Posterior vena cava (tissue), 2 donors: ENCODE results near the gene GNG3. TPM values are rescaled to one million over a fixed set of nuclear protein-coding genes. Genes with fewer than 3 reads are reported as not detected.
"Not testable (repeated sequence)": the region's sequence is repeated elsewhere in the genome, so short reads cannot be mapped to it uniquely, and the experiment has no call there.

ENCODE experiments used
- DNase-seq: peaks from one replicate; pipeline ENCODE4 v3.0.0-alpha.2; 2020; ENCODE audit warnings: low spot score
- intact Hi-C, 2 donors: fragments of 100-400 bp; cut with DNase I; formaldehyde crosslinking; loops; one replicate each; pipeline versions ENCODE4 v1.14.1 to v1.14.2; 2022 to 2023
- total RNA-seq, 2 donors: library from RNA; stranded (reverse); fragmentation: NEBNext Ultra II Directional; extraction: Animal tissue kit (Norgen Biotek cat#: 25700); gene quantifications; one replicate each; pipeline ENCODE4 v1.2.1, GENCODE V29; 2021
- donor health status: DM: yes; HTN: yes; CAD: no.
- donor health status: DM: yes; HTN: yes; CAD: no.

GNG3 gene
- total RNA-seq, 2 donors from 2014 or later, result not detected

DNA sequence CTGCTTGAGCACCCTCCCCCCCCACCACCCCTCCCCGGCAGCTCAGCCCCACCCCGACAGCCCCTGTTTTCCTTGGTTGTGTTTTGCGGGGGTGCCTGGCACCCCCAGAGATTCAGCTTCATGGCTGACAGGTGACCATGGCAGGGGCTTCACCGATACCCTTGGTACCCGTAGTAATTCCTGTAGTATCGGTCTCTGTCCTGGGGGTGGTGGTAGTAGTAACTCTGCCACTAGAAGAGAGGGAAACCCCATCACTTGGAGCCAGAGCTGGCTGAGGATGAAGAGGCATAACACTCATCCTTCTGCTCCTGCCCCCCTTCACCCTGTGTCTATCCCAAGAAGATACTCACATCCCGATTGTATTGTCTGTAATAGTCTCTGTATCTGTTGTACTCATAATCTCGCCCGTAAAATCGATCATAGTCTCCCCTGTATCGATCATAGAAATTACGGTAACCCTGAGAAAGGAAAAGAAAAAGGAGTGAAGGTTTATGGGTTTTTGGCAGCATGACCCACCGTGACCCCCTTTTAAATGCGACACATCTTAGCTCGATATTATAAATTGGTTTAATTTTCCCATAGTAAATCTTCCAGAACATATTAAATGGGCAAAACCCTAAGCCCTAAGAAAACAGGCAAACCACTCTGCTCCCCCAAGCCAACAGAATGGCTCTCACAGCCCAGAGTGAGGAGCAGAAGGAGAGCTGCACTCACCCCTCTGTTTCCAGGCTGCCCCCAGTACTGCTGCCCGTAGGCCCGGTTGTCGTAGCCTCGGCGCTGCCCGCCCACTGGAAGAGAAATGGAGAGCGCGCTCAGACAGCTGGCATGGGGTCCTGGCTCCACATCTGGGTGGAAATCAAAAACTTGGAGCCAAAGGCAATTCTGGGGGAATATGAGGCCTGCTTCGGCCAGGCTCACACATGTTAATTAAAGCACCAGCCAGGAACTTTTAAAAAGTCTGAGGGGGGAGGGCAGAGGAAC lies 8.0 kb downstream of the GNG3 start:
- DNase-seq, result no peak
- intact Hi-C loops, result loop anchor here in 1 of 2 donors (1.0 kb wide), 1 partner anchor 47 kb away; no protein-coding TSS in a partner anchor

DNA sequence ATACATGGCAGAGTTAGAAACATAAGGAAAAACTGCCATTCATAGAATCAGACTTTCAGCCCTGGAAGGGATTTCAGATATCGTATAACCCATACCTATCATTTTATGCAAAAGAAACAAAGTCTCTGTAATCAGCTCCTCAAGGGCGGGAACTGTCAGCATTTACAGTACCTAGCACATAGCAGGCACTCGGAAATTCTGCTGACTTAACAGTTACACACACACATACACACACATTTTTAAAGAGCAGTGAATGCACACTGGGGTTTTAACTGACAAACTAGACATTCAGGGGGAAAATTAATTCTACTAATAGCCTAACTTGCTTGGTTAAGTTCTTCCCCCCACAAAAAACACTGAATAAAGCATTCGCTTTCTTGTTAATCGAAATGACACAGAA lies 8.7 kb downstream of the GNG3 start:
- intact Hi-C loops, result no loop called here
- no peak for DNase-seq

DNA sequence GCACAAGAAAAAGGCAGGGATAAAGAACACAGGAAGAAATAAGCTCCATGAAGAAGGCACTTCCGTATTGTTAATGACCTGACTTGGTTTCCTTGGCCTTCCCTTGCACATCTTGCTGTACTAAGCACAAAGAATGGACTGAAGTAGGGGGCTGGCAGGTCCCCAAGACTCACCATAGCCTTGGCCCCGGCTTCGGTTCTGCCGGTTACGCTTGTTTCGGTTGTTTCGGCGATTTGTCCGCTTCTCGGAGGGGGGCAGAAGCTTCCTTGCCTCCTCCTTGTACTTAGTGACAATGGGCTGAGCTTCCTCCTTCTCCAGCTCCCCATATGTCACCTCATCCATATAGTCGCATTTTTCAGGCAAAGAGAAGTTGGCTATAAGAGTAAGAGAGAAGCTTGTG lies 9.3 kb downstream of the GNG3 start:
- intact Hi-C loops, result no loop called here
- DNase-seq, result no peak

DNA sequence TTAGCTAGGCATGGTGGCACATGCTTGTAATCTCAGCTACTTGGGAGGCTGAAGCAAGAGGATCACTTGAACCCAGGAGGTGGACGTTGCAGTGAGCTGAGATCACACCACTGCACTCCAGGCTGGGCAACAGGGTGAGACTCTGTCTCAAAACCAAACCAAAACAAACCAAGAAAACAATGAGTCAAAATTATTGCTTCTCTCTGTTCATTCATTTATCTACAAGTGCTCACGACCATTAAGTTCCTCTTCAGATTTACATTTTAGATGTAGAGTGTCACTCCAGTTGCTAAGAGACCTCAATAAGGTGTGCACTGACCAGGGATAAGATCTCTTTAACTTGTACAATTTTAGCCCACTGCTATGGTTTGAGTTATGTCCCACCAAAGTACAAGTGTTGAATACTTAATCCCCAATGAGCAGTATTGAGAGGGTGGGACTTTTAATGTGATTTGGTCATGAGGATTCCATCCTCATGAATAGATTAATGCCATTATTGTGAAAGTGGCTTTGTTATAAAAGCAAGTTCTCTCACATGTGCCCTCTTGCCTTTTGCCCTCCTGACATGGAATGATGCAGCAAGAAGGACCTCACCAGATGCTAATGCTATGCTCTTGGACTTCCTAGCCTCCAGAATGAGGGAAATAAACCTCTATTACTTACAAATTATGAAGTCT lies 12.0 kb downstream of the GNG3 start:
- DNase-seq, result no peak
- intact Hi-C loops, result no loop called here

DNA sequence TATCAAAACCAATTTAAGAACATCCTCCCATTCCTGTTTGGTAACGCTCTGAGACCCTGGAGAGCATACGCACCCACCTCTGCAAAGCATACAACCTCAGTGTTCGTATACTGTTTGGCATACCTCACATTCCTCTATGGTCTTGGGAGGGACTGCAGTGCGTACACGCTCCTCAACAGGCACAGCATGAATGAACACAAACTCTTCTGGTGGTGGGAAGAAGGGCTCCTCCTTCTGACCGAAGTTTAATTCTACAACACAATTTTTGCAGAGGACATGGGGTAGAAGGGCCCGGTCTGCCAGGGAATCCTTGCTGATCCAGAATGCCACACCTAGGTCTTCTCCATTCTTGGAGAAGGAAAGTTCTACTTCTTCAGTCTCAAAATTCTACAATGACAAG lies 14.5 kb downstream of the GNG3 start:
- DNase-seq, result no peak
- intact Hi-C loops, result no loop called here

DNA sequence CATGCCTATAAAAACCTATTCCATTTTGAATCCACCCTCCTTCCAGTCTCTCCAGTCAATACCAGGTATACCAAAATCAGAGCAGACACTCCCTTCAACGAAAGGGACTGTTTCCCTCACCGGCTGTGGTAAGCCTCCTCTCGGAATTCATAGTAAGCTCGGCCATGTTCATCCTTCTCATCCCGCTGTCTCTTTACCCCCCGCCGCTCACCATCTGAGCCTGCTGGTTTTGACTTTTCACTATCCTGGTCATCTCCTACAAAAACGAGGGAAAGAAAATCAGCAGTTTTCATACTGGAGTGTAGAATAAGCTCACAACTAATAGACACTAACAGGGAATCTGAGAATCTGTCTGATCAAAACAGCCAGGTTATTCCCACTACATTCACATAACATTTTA lies 16.7 kb downstream of the GNG3 start:
- DNase-seq, result no peak
- intact Hi-C loops, result no loop called here

DNA sequence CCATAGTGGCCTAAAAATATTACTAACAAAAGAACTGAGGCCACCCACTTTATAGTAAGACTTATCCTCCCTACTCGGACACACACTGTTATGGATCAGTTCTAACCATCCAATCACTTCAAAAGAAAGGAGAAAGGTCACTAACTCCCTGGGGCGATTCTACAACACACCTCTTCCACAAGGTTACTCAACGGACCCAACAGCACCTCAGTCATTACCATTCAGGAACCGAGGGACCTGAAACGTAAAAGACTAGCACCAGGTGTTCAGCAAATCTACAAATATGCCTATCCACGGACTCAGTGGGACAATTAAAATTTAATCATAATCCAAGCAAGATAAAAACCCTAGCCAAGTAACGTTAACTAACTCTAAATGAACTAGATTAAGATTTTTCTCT lies 18.2 kb downstream of the GNG3 start:
- no peak for DNase-seq
- intact Hi-C loops, result no loop called here

DNA sequence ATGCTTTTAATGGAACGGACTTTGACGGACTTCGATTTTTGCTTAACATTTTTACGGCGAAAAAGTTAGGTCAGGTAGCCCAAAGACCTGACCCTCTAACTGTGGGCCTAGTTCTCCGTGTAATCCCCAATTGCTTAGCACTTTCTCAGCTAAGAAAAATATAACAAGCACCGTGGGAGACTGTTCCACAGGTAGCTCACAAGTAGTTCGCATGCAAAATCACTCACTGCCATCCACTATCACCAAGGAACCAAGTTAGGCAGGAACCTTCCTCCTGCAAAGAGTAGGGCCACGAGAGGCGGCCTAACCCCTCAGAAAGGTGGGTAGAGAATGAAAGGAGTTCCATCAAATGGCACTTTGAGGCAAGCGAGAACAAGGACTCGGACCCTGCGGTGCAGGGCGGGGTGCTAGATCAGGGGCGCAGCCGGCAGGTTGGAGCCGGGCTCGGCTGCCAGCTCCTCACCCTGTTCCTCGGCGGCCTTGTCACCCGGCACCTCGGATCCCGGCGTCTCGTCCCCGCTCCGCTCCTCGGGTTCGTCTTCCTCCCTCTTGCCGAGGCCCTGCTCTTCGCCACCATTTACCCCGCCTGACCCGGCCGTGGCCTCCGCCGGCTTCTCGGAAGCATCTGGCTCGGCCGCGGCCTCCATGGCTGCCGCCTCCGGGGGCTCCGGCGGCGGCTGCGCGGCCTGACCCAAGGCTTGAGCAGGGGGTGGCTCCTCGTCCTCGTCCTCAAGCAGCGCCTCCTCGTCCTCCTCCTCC lies 18.9 kb downstream of the GNG3 start:
- intact Hi-C loops, result no loop called here
- no peak for DNase-seq

DNA sequence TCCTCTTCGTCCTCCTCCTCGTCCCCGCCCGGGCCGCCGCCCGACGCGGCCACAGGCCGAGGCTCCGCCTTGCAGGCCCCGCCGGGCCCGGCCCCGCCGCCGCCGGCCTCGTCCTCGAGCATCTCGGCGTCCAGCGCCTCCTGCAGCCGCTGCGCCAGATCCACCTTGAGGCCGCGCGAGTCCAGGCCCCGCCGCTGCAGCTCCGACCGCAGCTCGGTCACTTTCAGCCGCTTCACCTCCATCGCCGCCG lies 19.4 kb downstream of the GNG3 start:
- DNase-seq, result no peak
- intact Hi-C loops, result no loop called here

DNA sequence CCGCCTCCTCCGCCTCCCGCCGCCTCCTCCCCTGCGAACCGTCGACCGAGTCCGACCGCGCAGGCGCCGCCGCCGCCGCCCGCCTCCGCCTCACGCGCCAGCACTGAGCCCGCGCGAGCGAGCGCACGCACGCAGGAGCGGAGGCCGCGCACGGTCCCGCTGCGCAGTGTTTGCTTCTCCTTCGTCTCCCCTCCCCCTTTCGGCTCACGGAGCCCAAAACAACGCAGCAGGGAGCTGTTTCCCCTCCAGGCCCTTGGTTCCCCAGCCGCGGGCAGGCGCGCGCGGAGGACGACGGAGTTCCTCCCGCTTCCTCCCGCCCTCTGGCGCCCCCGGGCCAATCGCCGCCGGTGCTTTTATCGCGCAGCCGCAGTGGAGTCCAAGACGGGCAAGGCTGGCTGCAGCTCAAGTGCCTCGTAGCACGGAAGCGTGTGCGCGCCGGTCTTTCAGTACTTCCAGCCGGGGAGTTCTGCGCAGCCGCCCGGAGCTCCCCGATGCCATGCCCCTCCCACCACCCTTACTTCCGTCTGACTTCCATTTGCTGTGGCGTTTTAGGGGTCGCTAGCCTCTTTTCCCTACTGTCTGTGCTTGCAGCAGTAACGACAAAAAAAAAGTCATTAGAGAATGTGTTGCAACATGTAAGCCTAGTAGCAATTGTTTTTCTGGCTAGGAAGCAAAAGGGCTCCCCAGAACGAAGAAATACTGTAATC lies 19.8 kb downstream of the GNG3 start, which contains the start of gene HNRNPUL2:
Gene HNRNPUL2, minus strand, starts transcription at position 293 of the 707 bp plus-strand sequence. CDS start 301 bp downstream, outside the sequence.
- intact Hi-C loops, result no loop called here
- DNase-seq, result peak; percentile 100

DNA sequence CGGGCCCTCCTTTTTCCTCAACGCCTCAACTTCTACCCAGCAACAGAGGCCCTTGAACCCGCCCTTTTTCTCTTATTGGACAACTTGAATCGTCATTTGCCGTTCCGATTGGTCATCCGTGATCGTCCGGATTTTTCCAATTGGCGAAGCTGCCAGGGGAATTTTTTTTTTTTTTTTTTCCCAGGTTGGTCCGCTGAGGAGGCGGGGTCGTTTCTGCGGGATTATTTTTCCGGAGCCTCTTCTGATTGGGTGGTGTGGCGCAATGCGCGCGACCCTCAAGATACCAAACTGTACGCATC lies 20.3 kb downstream of the GNG3 start:
- intact Hi-C loops, result no loop called here
- DNase-seq, result peak; percentile 92

DNA sequence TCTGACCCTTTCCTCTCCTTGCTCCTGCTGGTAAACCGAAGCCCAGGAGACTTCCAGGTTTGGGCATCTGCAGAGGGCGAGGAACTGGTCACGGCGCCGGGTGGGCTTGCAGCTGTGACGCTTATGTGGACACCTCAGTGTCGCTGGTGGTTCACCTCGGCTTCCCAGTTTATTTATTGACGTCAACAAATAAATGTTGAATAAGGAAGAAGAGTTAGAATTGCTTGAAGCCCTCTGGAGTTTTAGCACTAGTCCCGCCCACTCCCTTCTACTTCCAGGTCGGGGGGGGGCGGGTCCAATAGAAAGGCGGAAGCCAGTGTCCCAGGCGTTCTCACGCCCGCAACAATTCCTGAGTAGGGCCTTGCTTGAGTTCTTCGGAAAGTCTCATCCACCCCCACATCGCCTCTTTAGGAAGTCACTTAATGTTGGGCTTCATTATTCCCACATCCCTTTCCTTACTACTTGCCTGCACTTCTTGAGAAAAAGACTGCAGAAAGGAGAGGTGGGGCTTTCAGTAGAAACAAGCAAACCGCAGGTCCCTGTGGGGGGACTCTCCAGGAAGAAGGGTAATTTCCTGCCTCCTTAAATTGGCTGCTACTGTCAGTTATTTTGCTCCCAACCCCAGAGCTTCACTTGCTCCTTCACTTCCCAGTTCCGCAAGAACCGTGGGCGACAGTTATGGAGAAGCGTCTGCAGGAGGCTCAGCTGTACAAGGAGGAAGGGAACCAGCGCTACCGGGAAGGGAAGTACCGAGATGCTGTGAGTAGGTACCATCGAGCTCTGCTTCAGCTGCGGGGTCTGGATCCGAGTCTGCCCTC lies 20.9 kb downstream of the GNG3 start, which contains the start of gene TTC9C:
Gene TTC9C, plus strand, starts transcription at position 316 of the 818 bp plus-strand sequence. Its CDS starts 363 bp downstream, at position 679.
- intact Hi-C loops, result no loop called here
- DNase-seq, result peak; percentile 93

DNA sequence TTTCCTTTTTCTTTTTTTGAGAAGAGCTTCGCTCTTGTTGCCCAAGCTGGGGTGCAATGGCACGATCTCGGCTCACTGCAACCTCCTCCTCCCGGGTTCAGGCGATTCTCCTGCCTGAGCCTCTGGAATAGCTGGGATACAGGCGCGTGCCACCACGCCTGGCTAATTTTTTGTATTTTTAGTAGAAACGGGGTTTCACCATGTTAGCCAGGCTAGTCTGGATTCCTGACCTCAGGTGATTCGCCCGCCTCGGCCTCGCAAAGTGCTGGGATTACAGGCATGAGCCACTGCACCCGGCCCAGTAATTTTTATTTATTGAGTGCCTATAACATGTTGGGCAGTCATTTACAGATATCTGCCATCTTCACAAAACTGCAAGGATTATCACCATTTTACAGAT lies 22.6 kb downstream of the GNG3 start:
- DNase-seq, result not testable (repeated sequence)
- intact Hi-C loops, result loop anchor here in 1 of 2 donors (2.0 kb wide), 1 partner anchor 19 kb away; no protein-coding TSS in a partner anchor

DNA sequence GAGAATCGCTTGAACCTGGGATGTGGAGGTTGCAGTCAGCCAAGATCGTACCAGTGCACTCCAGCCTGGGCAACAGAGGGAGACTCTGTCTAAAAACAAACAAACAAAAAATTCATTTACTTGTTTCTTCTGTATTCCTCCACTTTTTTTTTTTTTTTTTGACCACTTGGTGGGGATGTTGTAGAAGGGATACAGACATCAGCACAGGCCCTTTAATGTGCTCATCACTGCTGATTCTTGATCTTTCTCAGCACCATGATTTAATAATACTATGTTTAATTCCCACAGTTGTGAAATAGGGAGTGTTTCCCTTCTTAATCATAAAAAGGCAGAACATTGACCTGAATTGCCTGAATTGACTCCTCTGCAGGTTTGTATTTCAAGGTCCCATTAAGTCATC lies 25.4 kb downstream of the GNG3 start:
- no peak for DNase-seq
- intact Hi-C loops, result no loop called here

DNA sequence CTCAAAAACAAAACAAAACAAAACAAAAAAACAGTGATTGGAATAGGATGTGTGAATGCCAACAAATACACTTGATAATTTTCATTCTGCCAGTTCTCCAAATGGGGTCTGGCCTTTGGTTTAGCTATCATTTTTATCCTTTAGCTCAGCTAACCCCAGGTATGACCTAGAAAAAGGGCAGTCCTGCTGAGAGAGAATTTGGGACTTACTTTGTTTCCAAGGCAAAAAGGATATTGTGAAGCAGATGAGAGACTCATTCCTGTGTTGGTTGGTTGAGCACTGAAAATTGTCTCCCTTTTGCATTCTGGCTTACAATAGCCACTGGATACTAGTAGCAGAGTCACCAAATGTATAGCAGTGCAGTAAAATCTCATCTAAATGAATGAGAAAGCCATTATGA lies 29.7 kb downstream of the GNG3 start:
- intact Hi-C loops, result no loop called here

DNA sequence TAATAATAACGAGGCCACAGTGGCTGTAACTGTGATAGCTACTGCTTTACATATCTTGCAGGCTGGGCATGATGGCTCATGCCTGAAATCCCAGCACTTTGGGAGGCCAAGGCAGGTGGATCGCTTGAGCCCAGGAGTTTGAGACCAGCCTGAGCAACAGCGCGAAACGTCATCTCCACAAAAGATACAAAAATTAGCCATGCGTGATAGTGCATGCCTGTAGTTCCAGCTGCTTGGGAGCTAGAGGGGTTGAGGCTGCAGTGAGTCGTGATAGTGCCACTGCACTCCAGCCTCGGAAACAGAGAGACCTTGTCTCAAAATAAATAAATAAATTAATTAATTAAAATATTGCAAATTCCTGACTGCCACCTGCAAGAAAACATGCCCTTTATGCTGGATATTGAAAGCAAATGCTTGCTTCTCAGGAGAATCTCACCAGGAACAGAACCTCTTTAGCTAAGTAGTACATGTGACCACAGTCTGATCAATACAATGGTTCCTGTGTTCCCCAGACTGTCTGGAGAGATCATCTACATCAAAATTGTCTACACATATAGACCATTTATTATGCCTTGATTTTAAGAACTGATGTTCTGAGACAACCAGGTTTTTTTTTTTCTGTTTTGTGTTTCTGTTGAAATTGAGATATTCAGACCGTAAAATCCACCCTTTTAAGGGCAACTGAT lies 40.1 kb downstream of the GNG3 start:
- intact Hi-C loops, result loop anchor here in 1 of 2 donors (2.0 kb wide), 1 partner anchor 17 kb away; no protein-coding TSS in a partner anchor
- no peak for DNase-seq

More for the DNA sequence above, 29.7 kb downstream of the GNG3 start:
- no peak for DNase-seq

DNA sequence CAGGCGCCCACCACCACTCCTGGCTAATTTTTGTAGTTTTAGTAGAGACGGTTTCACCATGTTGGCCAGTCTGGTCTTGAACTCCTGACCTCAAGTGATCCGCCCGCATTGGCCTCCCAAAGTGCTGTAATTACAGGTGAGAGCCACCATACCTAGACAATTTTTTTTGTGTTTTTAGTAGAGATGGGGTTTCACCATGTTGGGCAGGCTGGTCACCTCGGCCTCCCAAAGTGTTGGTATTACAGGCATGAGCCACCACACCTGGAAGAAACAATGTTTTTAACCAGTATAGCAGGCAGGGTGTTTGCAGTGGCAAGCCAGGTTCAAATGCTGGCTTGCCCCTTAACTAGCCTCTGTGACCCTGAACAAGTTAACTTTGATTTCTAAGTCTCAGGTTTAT lies 42.5 kb downstream of the GNG3 start:
- peak; percentile 10 for DNase-seq

More for the DNA sequence above, 42.5 kb downstream of the GNG3 start:
- intact Hi-C loops, result loop anchor here in 1 of 2 donors (2.0 kb wide), 1 partner anchor 19 kb away; no protein-coding TSS in a partner anchor
